Glutamatergic neuron (in vitro differentiated cells): Measurements from ENCODE around the gene PTPN22. TPM values are rescaled to one million over a fixed set of nuclear protein-coding genes. Genes with fewer than 3 reads are reported as not detected.

Experiments
- DNase-seq: peaks from one replicate; pipeline ENCODE4 v3.0.0; 2022
- H3K27ac Mint-ChIP-seq: one replicate; pipeline ENCODE4 v1.8.0; 2020; ENCODE audit warnings: mild to moderate bottlenecking, mixed read lengths, inconsistent platforms; ENCODE audit not compliant: unreplicated experiment
- H3K27me3 Mint-ChIP-seq: one replicate; pipeline ENCODE4 v1.8.0; 2020; ENCODE audit warnings: mild to moderate bottlenecking, moderate library complexity, mixed read lengths, inconsistent platforms; ENCODE audit not compliant: unreplicated experiment
- H3K36me3 Mint-ChIP-seq: one replicate; pipeline ENCODE4 v1.8.0; 2020; ENCODE audit warnings: mild to moderate bottlenecking, mixed read lengths, inconsistent platforms; ENCODE audit not compliant: unreplicated experiment
- H3K4me1 Mint-ChIP-seq: one replicate; pipeline ENCODE4 v1.8.0; 2020; ENCODE audit warnings: mild to moderate bottlenecking, low read depth, mixed read lengths, inconsistent platforms; ENCODE audit not compliant: unreplicated experiment
- H3K4me3 Mint-ChIP-seq: one replicate; pipeline ENCODE4 v1.8.0; 2020; ENCODE audit warnings: mild to moderate bottlenecking, mixed read lengths, inconsistent platforms; ENCODE audit not compliant: unreplicated experiment
- H3K9me3 Mint-ChIP-seq: one replicate; pipeline ENCODE4 v1.8.0; 2020; ENCODE audit warnings: mild to moderate bottlenecking, moderate library complexity, mixed read lengths, inconsistent platforms; ENCODE audit not compliant: unreplicated experiment
- total RNA-seq: library from RNA; stranded (reverse); fragmentation: NEBNext Ultra II Directional; extraction: Animal tissue kit (Norgen Biotek cat#: 25700); gene quantifications from one replicate; pipeline ENCODE4 v1.2.1, GENCODE V29; 2021; ENCODE audit not compliant: unreplicated experiment
- TF ChIP-seq, protein P1 (sequence below): fragments of 200-600 bp; sonication (generic); IDR thresholded peaks from one replicate; pipeline ENCODE4 v1.5.0; 2021; ENCODE audit not compliant: partially characterized antibody, unreplicated experiment

PTPN22 gene
- total RNA-seq, 1 donor from 2014 or later = not detected

DNA sequence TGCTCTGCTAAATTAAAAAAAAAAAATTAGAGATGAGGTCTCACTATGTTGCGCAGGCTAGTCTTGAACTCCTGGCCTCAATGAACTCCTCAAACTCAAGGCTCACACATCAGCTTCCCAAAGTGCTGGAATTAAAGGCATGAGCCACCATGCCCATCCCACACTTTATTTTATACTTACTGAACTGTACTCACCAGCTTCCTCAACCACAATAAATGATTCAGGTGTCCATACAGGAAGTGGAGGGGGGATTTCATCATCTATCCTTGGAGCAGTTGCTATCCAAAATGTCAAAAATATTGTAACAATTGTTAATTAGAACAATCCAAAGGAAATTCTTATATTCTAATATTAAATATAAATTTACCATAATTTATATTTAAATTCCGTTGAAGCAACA lies 36.8 kb downstream of the PTPN22 start:
- H3K27me3 Mint-ChIP-seq = peaks cover 1% of the 10 kb centered on the region
- TF ChIP-seq, protein P1, sequence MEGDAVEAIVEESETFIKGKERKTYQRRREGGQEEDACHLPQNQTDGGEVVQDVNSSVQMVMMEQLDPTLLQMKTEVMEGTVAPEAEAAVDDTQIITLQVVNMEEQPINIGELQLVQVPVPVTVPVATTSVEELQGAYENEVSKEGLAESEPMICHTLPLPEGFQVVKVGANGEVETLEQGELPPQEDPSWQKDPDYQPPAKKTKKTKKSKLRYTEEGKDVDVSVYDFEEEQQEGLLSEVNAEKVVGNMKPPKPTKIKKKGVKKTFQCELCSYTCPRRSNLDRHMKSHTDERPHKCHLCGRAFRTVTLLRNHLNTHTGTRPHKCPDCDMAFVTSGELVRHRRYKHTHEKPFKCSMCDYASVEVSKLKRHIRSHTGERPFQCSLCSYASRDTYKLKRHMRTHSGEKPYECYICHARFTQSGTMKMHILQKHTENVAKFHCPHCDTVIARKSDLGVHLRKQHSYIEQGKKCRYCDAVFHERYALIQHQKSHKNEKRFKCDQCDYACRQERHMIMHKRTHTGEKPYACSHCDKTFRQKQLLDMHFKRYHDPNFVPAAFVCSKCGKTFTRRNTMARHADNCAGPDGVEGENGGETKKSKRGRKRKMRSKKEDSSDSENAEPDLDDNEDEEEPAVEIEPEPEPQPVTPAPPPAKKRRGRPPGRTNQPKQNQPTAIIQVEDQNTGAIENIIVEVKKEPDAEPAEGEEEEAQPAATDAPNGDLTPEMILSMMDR = no peak
- DNase-seq = no peak

DNA sequence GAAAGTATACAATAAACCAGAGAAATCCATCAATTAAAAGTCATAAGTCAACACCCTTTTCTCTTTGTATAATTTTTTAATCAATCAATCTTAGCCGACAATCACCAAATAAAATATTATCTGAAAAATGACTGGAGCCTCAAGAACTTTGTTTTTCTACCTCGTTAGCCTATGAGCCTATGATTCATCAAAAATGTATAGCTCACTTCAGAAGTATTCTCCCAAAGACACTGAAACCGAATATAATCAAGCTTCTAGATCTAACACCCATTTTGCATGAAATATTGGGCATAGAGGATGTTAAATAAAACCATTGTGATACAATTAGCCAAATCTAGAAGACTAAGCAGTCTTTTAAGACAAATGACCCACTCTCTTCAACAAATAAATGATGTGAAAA lies 41.5 kb downstream of the PTPN22 start:
- no peaks in the 10 kb centered on the region for H3K36me3 Mint-ChIP-seq
- no peak overlapping the region for H3K4me3 Mint-ChIP-seq
- no peaks in the 10 kb centered on the region for H3K27me3 Mint-ChIP-seq
- no peak overlapping the region for H3K27ac Mint-ChIP-seq
- TF ChIP-seq, protein P1 = no peak
- DNase-seq = no peak
- no peaks in the 10 kb centered on the region for H3K9me3 Mint-ChIP-seq
- H3K4me1 Mint-ChIP-seq = no peaks in the 10 kb centered on the region

More for the DNA sequence above, 36.8 kb downstream of the PTPN22 start:
- Mint-ChIP-seq H3K4me3 (no peak overlapping the region), H3K9me3 (peaks cover 1% of the 10 kb centered on the region), H3K36me3 (no peaks in the 10 kb centered on the region), H3K27ac (no peak overlapping the region), H3K4me1 (no peaks in the 10 kb centered on the region)

DNA sequence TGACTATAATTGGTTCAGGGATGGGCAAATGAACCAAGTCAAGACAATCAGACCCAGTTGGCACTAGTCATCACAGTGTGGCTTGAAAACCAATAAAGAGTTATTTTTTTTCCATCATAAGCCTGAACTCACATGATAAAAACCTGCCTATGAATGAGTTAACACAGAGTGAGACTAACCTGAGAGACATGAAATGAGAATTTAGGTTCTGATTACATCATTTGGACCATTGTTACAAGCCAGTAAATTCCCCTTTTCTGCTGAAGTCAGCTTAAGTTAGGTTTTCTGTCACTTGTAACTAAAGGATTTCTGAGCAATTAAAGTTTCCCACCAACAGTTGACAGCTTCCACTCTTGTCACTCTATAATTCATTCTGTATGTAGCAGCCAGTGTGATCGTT lies 49.6 kb downstream of the PTPN22 start:
- no peak for DNase-seq
- Mint-ChIP-seq H3K4me3 (no peak overlapping the region), H3K27ac (no peak overlapping the region), H3K4me1 (no peaks in the 10 kb centered on the region), H3K9me3 (no peaks in the 10 kb centered on the region), H3K36me3 (no peaks in the 10 kb centered on the region), H3K27me3 (no peaks in the 10 kb centered on the region)
- TF ChIP-seq, protein P1 = no peak

DNA sequence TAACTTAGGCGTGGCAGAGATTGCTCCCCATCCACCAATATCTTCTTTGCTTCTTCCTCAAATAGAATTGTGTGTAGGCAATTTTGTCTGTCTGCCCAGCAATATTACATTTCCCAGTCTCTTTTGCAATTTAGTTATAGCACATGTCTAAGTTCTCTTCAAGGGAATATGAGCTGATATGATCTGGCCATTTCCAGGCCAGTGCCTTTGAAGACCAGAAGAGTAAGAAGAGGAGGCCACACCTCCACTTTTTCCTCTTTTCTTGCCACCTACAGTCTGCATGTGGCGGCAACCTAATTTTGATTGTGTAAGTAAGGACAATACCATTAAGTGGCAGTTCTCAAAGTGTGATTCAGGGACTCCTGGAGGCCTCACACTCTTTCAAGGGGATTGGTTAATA lies 52.9 kb downstream of the PTPN22 start:
- H3K36me3 Mint-ChIP-seq = no peaks in the 10 kb centered on the region
- TF ChIP-seq, protein P1 = no peak
- no peak overlapping the region for H3K27ac Mint-ChIP-seq
- DNase-seq = no peak
- no peaks in the 10 kb centered on the region for H3K9me3 Mint-ChIP-seq
- H3K27me3 Mint-ChIP-seq = no peaks in the 10 kb centered on the region
- H3K4me3 Mint-ChIP-seq = no peak overlapping the region
- H3K4me1 Mint-ChIP-seq = no peaks in the 10 kb centered on the region

DNA sequence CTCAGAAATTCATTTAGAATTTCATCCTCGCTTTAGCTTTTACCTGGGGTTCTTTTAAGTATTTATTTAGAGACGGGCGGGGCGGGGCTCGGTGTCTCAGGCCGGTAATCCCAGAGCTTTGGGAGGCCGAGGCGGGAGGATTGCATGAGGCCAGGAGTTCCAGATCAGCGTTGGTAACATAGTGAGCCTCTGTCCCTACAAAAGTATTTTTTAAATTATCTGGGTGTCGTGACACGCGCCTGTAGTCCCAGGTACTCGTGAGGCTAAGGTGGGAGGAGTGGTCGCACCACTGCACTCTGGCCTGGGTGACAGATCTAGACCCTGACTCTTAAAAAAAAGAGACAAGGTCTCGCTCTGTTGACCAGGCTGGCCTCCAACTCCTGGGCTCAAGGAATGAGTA lies 58.3 kb downstream of the PTPN22 start:
- peak overlapping the region; percentile 96 for H3K27ac Mint-ChIP-seq
- H3K4me3 Mint-ChIP-seq = peak overlapping the region; percentile 99
- H3K27me3 Mint-ChIP-seq = peaks cover 12% of the 10 kb centered on the region
- peaks cover 9% of the 10 kb centered on the region for H3K9me3 Mint-ChIP-seq
- H3K36me3 Mint-ChIP-seq = no peaks in the 10 kb centered on the region
- H3K4me1 Mint-ChIP-seq = peaks cover 7% of the 10 kb centered on the region
- DNase-seq = no peak
- TF ChIP-seq, protein P1 = no peak
